HG03139 (cell line): ENCODE data around the gene FAHD1.

Experiments
- ATAC-seq: cut with Tn5 transposase; IDR thresholded peaks from one replicate; pipeline ENCODE4 v1.9.1; 2021; ENCODE audit not compliant: unreplicated experiment

Gene FAHD1

DNA sequence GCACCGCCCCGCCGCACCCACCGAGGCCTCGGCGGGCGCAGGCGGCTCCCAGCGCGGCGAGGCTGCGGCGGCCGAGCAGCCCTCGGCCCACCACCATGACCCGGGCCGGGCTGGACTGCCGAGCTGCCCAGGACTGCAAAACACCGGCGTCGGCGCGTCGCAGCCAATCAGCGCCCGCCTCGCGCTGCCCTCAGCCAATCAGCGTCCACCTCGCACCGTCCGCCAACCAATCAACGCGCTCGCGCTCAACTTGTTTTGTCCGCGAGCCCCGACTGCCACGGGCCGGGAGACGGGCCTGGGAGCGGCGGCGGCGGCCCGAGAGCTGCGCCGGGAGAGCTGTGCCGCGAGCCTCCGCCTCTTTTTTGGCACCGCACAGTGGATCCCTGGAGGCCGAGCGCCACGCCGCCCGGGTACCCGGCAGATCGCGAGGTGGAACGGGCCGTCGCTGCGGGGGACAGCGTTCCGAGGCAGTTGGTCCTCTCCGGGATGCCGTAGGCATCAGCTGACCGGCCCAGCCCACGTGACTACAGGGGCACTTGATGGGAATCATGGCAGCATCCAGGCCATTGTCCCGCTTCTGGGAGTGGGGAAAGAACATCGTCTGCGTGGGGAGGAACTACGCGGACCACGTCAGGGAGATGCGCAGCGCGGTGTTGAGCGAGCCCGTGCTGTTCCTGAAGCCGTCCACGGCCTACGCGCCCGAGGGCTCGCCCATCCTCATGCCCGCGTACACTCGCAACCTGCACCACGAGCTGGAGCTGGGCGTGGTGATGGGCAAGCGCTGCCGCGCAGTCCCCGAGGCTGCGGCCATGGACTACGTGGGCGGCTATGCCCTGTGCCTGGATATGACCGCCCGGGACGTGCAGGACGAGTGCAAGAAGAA, at the start of gene FAHD1, which contains the start of gene HAGH:
Gene FAHD1, plus strand, starts transcription at position 516 of the 883 bp plus-strand sequence. Its CDS starts 33 bp downstream, at position 549.
Gene HAGH, minus strand, starts transcription at position 135 of the 883 bp plus-strand sequence. Its CDS starts 38 bp downstream, at position 97.
- ATAC-seq: peak; percentile 76

DNA sequence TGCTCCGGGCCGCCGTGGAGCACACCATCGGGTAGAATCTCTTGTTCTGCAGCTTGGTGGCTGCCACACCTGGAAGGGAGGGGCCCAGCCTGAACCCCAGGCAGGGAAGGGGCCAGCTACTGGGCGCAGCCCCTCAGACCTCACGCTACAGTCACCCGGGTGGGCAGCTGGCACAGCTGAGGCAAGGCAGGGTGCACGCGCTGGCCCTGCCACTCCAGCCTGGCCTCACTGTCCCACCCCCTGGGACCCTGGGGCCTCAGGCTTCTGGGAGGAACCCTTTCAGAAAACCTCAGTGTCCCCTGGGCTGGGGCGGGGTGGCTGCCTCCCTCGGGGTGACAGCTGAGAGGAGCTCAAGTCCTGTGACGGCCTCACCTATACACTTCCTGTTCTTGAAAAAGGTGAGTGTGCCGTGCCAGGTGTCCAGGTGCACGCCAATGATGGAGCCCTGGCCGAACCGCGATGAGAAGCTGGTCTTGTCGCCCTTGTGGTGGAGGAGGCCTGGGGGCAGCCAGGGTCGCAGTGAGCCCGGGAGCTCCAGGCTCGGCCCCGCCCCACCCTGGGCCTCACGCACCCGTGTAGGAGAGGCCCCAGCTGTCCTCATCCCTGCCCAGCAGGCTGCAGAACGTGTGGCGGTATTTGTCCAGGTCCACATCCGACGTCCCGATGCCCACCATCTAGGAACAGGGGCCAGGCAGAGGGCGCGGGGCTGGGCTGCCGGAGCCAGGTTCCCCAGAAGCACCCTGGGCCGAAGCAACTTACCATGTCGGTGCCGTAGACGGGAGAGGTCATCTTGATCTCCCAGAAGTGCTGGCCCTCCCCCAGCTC, 49.4 kb upstream of the FAHD1 start:
- no peak for ATAC-seq

GRCh38 chr16:1778200-1779179, 48.5 kb upstream of the FAHD1 start:
- no peak for ATAC-seq

DNA sequence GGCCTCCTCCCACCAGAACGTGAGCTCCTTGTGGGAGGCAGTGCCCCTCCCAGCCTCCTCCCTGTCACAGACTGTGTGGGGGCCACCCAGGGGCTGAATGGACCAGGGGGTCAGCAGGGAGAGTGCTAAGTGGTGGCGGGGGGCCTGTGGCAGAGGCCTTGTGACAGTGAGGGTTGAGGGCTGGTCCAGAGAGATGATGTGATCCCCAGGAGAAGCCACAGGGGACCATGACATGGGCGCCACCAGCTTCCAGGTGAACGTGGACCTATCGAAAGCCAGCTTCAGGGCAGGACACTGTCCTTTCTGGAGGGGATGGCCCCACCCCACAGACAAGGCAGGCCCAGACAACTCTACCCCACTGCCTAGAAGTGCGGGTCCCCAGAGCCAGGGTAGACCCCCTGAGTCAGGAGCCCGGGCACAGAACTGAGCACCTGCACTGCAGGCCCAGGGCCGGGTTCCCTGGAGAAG, 47.7 kb upstream of the FAHD1 start:
- ATAC-seq: no peak

DNA sequence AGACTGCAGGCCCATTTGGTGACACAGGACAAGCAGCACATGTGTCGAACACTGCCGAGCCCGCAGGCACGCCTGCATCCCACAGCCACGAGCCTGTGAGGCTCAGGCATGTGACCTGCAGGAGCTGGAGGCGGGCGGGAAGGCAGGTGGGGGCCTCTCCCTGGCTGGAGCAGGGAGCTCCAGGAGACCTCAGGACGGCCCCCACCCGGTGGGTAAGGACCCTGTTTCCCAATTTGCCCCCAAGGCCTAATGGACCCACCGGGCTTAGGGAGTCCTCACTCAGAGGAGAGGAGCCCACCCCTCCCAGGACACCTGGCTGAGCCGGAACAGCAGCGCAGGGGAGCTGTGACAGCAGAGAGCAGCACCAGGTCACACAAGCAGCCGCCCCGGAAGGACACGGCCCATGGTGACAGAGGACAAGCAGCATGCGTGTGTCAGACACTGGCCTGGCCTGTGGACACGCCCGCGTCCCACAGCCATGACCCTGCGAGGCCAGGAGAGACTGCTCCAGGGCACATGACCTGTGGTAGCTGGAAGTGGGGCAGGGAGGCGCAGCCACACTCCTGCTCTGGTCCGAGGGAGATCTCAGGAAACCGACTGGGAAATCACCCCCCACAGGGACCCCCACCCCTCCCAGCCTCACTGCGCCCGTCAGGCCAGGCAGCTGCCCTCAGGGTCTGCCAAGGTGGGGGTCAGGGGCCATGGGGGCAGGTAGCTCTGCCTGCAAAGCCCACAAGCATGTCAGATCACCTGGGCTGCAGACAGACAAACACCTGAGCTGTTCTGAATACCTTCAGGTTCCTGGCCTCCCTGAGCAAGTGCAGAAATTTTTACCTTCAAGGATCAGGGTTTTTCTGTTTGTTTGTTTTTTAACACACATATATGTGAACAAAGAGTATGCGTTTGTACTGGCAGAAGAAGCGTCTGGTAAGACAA, 47.0 kb upstream of the FAHD1 start:
- ATAC-seq: no peak

DNA sequence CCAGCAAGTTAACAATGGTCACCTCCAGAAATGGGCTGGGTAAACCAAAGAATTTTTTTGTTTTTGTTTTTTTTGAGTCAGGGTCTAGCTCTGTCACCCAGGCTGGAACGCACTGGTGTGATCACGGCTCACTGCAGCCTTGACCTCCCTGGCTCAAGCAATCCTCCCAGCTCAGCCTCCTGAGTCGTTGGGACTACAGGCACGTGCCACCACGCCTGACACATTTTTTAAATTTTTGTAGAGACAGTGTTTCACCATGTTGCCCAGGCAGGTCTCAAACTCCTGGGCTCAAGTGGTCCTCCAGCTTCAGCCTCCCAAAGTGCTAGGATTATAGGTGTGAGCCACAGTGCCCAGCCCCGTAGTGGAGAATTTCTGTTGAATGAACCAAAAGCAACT, 46.3 kb upstream of the FAHD1 start:
- ATAC-seq: no peak

DNA sequence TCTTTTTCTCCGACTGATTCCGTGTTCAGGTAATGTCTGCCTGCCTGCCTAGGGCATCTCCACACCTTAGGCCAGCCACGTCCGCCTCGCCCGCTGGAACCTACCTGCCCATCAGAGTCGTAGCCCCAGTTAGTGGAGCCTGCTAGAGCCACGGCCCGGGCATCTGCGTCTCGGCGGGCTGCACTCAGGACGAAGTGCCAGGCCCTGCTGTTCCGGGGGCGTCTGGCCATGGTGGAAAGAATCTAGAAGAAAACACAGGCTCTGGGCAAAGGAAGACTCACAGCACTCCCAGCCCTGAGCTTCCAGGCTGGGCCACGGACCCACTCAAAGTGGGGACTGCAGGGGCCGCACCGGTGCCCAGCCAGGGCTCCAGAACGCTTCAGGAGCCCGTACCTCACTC, 45.8 kb upstream of the FAHD1 start:
- no peak for ATAC-seq

DNA sequence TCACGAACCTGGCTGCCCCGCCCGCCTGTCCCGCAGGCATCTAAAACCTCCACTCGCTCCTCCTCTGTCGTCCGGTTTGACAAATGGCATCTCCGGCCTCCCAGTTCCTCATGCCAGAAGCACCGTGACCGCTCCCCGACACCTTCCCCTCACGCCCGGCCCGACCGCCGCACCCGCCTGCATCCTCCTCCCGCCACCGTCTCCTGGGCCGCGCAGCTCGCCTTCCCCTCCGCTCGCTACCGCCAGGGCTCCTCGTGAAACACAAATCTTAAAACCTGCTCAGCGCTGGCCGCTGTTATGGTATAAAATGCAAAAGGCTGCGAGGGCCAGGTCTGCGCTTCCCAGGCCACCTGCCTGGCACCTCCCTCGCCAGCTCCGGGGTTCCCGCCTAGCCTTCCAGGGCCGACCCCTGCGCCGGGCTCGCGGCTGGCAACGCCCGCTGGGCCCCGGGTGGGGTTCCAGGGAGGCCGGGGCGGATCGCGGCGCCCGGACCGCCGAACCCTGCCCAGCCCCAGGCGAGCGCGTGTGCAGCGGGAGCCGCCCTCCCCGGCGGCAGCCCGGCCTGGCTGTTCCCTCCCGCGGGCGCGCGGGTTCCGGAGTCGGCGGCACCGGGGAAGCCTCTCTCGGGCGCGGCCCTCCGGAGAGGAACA, 45.1 kb upstream of the FAHD1 start:
- peak; percentile 1 for ATAC-seq

GRCh38 chr16:1782408-1783264, 44.4 kb upstream of the FAHD1 start, which contains the start of the genes NUBP2 and SPSB3:
TSS of gene NUBP2 (plus strand) at chr16:1782960. CDS start at chr16:1783021, 61 bp downstream.
TSS of gene SPSB3 (minus strand) at chr16:1782571. CDS start at chr16:1781483, 1,088 bp downstream.
- peak; percentile 79 for ATAC-seq

- ATAC-seq: no peak
Measured at GRCh38 chr16:1784977-1785845, 41.8 kb upstream of the FAHD1 start.

GRCh38 chr16:1785846-1786170, 41.2 kb upstream of the FAHD1 start:
- no peak for ATAC-seq

GRCh38 chr16:1786242-1787055, 40.6 kb upstream of the FAHD1 start:
- ATAC-seq: no peak

DNA sequence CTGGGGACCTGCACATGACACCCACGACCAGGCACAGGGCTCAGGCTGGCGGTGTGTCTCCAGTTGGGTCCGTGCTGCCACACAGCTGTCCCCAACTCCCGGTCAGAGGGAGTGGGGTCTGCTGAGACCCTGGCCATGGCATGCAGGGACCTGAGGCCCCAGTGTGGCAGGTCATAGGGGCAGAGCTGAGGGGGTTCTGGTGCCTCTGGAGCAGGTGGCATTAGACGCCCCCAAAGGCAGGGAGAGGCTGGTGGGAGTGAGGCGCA, 40.0 kb upstream of the FAHD1 start:
- no peak for ATAC-seq

DNA sequence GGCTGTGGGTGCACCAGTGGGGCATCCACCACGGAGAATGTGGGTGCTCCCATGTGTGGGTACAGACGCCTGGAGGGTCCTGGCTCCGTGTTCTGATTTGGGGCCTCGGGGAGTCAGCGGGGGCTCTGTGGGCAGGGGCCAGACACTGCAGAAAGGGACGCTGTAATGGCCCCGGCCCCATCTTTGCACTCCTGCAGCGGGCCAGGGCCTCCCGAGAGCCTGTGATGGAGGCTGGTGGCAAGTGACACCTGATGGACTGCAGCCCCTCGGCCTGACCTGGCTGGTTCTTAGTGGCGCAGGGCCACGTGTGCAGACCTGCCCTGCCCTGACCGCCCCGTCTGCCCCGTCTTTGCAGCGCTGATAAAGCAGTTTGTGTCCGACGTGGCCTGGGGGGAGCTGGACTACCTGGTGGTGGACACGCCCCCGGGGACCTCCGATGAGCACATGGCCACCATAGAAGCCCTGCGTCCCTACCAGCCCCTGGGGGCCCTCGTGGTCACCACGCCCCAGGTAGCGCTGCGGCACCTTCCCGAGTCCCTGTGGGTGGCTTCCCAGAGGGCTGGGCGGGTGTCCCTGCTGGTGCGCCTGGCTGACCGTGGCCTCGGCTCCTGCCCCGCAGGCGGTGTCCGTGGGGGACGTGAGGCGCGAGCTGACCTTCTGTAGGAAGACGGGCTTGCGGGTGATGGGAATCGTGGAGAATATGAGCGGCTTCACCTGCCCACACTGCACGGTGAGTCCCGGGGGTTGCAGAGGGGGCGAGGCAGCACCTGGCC, 39.5 kb upstream of the FAHD1 start:
- ATAC-seq: no peak

GRCh38 chr16:1788095-1788707, 38.8 kb upstream of the FAHD1 start:
- no peak for ATAC-seq
